Type B pancreatic cell (in vitro differentiated cells): ENCODE measurements around the gene RPTOR. TPM values are rescaled to one million over a fixed set of nuclear protein-coding genes. Genes with fewer than 3 reads are reported as not detected.
A peak's percentile ranks its signal among the peaks of the same experiment; 100 is the strongest.
"Not testable (repeated sequence)": the region's sequence is repeated elsewhere in the genome, so short reads cannot be mapped to it uniquely, and the experiment has no call there.

ENCODE experiments used
- DNase-seq: peaks from one replicate; pipeline ENCODE4 v3.0.0; 2021; ENCODE audit warnings: mixed read lengths; ENCODE audit not compliant: unreplicated experiment; ENCODE audit errors: extremely low spot score
- H3K27ac Mint-ChIP-seq: 2 replicates; pipeline ENCODE4 v1.8.0; 2021; ENCODE audit warnings: mild to moderate bottlenecking, mixed read lengths
- H3K27me3 Mint-ChIP-seq: 2 replicates; pipeline ENCODE4 v1.8.0; 2021; ENCODE audit warnings: mixed read lengths
- H3K36me3 Mint-ChIP-seq: 2 replicates; pipeline ENCODE4 v1.8.0; 2021; ENCODE audit warnings: mixed read lengths
- H3K4me1 Mint-ChIP-seq: one replicate; pipeline ENCODE4 v1.8.0; 2021; ENCODE audit warnings: mixed read lengths; ENCODE audit not compliant: unreplicated experiment
- H3K4me3 Mint-ChIP-seq: 2 replicates; pipeline ENCODE4 v1.8.0; 2021; ENCODE audit warnings: mild to moderate bottlenecking, mixed read lengths
- H3K9me3 Mint-ChIP-seq: 2 replicates; pipeline ENCODE4 v1.8.0; 2021; ENCODE audit warnings: mixed read lengths
- CTCF ChIP-seq: fragments of 200-600 bp; sonication (generic); conservative IDR thresholded peaks from 2 replicates; pipeline ENCODE4 v1.5.0; 2021; ENCODE audit warnings: antibody characterized with exemption, mild to moderate bottlenecking
- total RNA-seq: library from RNA; stranded (reverse); gene quantifications from 2 replicates; pipeline ENCODE4 v1.2.1, GENCODE V29; 2021; ENCODE audit warnings: low replicate concordance

RPTOR gene
- total RNA-seq, 1 donor from 2014 or later = 39.8 TPM

GRCh38 chr17:80743181-80743771 lies 198.6 kb downstream of the RPTOR start:
- no peak overlapping the region for H3K4me3 Mint-ChIP-seq
- peaks cover 29% of the 10 kb centered on the region for H3K36me3 Mint-ChIP-seq
- no peaks in the 10 kb centered on the region for H3K4me1 Mint-ChIP-seq
- no peaks in the 10 kb centered on the region for H3K27me3 Mint-ChIP-seq
- DNase-seq = no peak
- H3K9me3 Mint-ChIP-seq = no peaks in the 10 kb centered on the region
- no peak overlapping the region for H3K27ac Mint-ChIP-seq
- no peak for TF ChIP-seq CTCF

GRCh38 chr17:80743973-80744372 lies 199.3 kb downstream of the RPTOR start:
- H3K27ac Mint-ChIP-seq, H3K27me3 Mint-ChIP-seq, DNase-seq, H3K9me3 Mint-ChIP-seq, H3K4me3 Mint-ChIP-seq, H3K4me1 Mint-ChIP-seq: not testable (repeated sequence)
- peaks cover 29% of the 10 kb centered on the region for H3K36me3 Mint-ChIP-seq

- H3K36me3 Mint-ChIP-seq = peaks cover 24% of the 10 kb centered on the region
- not testable (repeated sequence) for DNase-seq, H3K4me3 Mint-ChIP-seq, H3K4me1 Mint-ChIP-seq, H3K9me3 Mint-ChIP-seq, H3K27ac Mint-ChIP-seq, H3K27me3 Mint-ChIP-seq
Measured at GRCh38 chr17:80744725-80745124, 200.1 kb downstream of the RPTOR start.

GRCh38 chr17:80745183-80745582 lies 200.5 kb downstream of the RPTOR start:
- no peaks in the 10 kb centered on the region for H3K4me1 Mint-ChIP-seq
- H3K36me3 Mint-ChIP-seq = peaks cover 20% of the 10 kb centered on the region
- no peak for TF ChIP-seq CTCF
- H3K27ac Mint-ChIP-seq = no peak overlapping the region
- no peak for DNase-seq
- H3K27me3 Mint-ChIP-seq = no peaks in the 10 kb centered on the region
- no peaks in the 10 kb centered on the region for H3K9me3 Mint-ChIP-seq
- H3K4me3 Mint-ChIP-seq = no peak overlapping the region

GRCh38 chr17:80746262-80746935 lies 201.8 kb downstream of the RPTOR start:
- no peaks in the 10 kb centered on the region for H3K9me3 Mint-ChIP-seq
- TF ChIP-seq CTCF = no peak
- H3K27me3 Mint-ChIP-seq = no peaks in the 10 kb centered on the region
- DNase-seq = no peak
- no peak overlapping the region for H3K4me3 Mint-ChIP-seq
- H3K27ac Mint-ChIP-seq = no peak overlapping the region
- peaks cover 8% of the 10 kb centered on the region for H3K4me1 Mint-ChIP-seq
- H3K36me3 Mint-ChIP-seq = peaks cover 14% of the 10 kb centered on the region

GRCh38 chr17:80747469-80747868 lies 202.8 kb downstream of the RPTOR start:
- no peaks in the 10 kb centered on the region for H3K9me3 Mint-ChIP-seq
- no peak for DNase-seq
- peak overlapping the region; percentile 43 for H3K27ac Mint-ChIP-seq
- H3K4me3 Mint-ChIP-seq = no peak overlapping the region
- no peaks in the 10 kb centered on the region for H3K27me3 Mint-ChIP-seq
- peaks cover 19% of the 10 kb centered on the region for H3K4me1 Mint-ChIP-seq
- H3K36me3 Mint-ChIP-seq = peaks cover 8% of the 10 kb centered on the region
- TF ChIP-seq CTCF = no peak
